ENCODE results near the gene ERVFRD-1.

The ERVFRD-1 gene

DNA sequence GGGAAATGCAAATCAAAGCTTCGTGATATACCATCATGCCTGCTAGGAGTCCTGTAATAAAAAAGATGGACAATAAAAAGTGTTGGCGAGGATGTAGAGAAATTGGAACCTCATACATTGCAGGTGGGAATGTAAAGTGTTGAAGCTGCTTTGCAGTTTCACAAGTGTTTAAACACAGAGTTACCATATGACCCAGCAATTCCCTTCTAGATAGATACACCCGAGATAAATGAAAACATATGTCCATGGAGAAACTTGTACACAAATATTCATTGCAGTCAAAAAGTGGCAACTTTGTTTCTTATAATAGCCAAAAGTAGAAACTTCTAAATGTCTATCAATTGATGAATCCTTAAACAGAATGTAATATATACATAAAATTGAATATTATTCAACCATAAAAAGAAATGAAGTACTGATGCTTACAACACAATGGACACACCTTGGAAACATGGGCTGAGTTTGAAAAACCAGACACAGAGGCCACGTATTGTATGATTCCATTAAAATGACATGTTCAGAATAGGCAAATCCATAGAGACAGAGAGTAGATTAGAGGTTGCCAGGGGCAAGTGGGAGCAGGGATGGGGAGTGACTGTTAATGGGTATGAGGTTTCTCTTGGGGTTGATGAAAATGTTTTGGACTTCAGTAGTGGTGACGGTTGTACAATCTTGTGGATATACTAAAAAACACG, 20.8 kb upstream of the ERVFRD-1 start:
- no peak for DNase-seq (ENCODE audit: low read depth, low spot score)
- POLR2A ChIA-PET = no interaction called here
- TF ChIP-seq, protein P1, sequence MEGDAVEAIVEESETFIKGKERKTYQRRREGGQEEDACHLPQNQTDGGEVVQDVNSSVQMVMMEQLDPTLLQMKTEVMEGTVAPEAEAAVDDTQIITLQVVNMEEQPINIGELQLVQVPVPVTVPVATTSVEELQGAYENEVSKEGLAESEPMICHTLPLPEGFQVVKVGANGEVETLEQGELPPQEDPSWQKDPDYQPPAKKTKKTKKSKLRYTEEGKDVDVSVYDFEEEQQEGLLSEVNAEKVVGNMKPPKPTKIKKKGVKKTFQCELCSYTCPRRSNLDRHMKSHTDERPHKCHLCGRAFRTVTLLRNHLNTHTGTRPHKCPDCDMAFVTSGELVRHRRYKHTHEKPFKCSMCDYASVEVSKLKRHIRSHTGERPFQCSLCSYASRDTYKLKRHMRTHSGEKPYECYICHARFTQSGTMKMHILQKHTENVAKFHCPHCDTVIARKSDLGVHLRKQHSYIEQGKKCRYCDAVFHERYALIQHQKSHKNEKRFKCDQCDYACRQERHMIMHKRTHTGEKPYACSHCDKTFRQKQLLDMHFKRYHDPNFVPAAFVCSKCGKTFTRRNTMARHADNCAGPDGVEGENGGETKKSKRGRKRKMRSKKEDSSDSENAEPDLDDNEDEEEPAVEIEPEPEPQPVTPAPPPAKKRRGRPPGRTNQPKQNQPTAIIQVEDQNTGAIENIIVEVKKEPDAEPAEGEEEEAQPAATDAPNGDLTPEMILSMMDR (IDR thresholded peaks at IDR 0.05; ENCODE audit: insufficient read depth, low read length, missing control alignments) = no peak
- H3K4me3 ChIP-seq (ENCODE audit: low read depth, low read length) = no peak overlapping the region
- CTCF ChIA-PET = interaction anchor here (0.9 to 4.2 kb wide), 4 partner anchors 10 to 364 kb away, joined by 3 to 18 read pairs (median 6); no protein-coding TSS in a partner anchor

DNA sequence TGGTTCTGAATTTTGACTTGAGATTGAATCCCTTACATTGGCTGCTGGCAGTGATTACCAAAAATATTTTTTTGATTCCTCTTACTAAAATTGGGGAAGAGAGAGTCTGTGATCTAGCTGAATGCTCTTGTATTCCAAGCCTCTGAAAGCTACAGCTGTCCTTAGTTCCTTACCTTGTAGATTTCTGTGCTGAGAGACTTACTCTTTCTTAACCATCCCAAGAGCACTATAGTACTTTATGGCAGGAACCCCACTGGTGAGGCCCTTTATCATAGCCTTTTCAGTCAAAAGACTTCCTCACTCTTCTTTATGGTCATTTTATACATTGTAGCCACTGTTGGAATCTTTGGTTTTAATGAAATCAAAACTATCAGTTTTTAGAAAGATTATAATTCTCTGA, 19.1 kb upstream of the ERVFRD-1 start:
- no peak overlapping the region for H3K4me3 ChIP-seq (ENCODE audit: low read depth, low read length)
- DNase-seq (ENCODE audit: low read depth, low spot score) = no peak
- TF ChIP-seq, protein P1 (IDR thresholded peaks at IDR 0.05; ENCODE audit: insufficient read depth, low read length, missing control alignments) = no peak
- CTCF ChIA-PET = interaction anchor here (2.1 kb wide), 1 partner anchor 13 kb away, joined by 9 read pairs; no protein-coding TSS in a partner anchor
- POLR2A ChIA-PET = no interaction called here

DNA sequence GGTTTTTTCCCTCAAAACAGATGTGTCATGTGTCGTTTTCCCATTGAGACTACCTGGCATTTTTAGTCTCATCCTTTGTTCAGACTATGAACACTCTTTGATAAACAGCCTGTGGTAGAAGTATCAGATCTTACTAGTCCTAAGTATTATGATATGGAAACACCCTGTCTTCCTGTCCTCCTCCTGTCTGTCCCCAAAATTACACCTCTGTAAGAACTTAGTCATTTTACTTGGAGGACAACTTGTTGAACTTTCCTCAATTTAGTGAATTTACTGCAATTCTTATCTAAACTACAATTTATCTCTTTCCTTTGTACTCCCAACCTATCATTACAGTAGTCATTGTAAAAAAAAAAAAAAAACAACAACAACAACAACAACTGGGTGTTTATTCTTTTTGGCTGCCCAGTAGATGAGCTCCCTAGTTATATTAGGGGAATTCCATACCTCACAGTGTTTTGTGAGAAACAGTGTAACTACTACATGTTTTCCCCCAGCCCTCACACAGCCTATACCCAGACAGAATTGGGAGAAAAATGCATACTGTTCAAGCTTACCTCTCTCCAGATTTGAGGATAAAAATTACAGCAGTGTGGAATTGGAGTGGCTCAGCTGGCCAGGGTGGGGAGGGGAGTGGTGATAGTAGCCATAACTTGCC, 18.5 kb upstream of the ERVFRD-1 start:
- ChIA-PET POLR2A (no interaction called here), CTCF (interaction anchor here (1.2 to 2.1 kb wide), 3 partner anchors 13 to 366 kb away, joined by 4 to 9 read pairs (median 6); no protein-coding TSS in a partner anchor)
- no peak overlapping the region for H3K4me3 ChIP-seq (ENCODE audit: low read depth, low read length)
- DNase-seq (ENCODE audit: low read depth, low spot score) = no peak
- TF ChIP-seq, protein P1 (IDR thresholded peaks at IDR 0.05; ENCODE audit: insufficient read depth, low read length, missing control alignments) = no peak

DNA sequence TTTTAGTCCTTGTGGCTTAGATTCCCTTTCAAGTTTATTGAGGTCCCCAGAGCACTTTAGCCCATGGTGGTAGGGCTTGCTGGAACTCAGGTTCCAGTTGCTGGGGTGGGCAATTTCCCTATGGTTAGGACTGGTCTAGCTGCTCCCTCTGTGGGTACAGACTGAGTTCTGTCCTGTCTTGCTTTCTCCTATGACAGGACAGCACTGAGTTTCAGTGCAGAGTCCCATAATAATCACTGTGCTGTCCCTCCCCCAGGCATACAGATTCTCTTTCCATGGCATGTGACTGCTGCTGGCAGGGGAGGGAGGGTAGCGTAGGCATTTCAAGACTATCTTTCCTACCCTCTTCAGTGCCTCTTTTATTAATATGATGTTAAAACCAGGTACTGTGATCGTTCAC, 17.1 kb upstream of the ERVFRD-1 start:
- TF ChIP-seq, protein P1 (IDR thresholded peaks at IDR 0.05; ENCODE audit: insufficient read depth, low read length, missing control alignments) = no peak
- no peak overlapping the region for H3K4me3 ChIP-seq (ENCODE audit: low read depth, low read length)
- ChIA-PET POLR2A (no interaction called here), CTCF (interaction anchor here (1.4 to 2.9 kb wide), 2 partner anchors 43 to 367 kb away, joined by 3 to 10 read pairs; no protein-coding TSS in a partner anchor)
- DNase-seq (ENCODE audit: low read depth, low spot score) = no peak

DNA sequence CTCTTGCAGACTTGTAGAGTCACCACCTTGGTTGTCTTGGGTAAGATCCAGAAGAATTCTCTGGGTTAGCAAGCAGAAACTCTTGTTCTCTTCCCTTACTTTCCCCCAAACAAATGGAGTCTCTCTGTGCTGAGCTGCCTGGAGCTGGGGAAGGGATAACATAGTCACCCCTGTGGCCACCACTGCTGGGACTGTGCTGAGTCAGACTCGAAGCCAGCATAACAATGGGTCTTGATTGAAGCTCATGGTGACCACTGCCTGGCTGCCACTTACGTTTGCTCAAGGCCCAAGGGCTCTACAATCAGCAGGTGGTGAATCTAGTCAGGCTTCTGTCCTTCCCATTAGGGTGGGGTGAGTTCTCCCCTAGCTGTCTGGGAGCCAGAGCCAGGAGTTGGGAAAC, 15.4 kb upstream of the ERVFRD-1 start:
- no peak for DNase-seq (ENCODE audit: low read depth, low spot score)
- ChIA-PET CTCF (interaction anchor here (0.9 to 2.9 kb wide), 3 partner anchors 13 to 369 kb away, joined by 3 to 10 read pairs (median 3); no protein-coding TSS in a partner anchor), POLR2A (no interaction called here)
- no peak overlapping the region for H3K4me3 ChIP-seq (ENCODE audit: low read depth, low read length)
- TF ChIP-seq, protein P1 (IDR thresholded peaks at IDR 0.05; ENCODE audit: insufficient read depth, low read length, missing control alignments) = no peak

DNA sequence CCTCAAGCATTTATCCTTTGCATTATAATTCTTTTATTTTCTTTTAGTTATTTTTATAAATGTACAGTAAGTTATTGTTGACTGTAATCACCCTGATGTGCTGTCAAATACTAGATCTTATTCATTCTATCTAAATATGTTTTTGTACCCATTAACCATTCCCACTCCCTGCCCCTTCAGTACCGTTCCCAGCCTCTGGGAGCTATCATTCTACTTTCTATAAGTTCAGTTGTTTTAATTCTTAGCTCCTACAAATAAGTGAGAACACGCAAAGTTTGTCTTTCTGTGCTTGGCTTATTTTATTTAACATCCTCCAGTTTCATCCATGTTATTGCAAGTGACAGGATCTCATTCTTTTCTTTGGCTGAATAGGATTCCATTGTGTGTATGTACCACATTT, 12.5 kb upstream of the ERVFRD-1 start:
- CTCF ChIA-PET = interaction anchor here (1.0 to 1.5 kb wide), 3 partner anchors 19 to 372 kb away, joined by 3 to 13 read pairs (median 6); no protein-coding TSS in a partner anchor
- no peak overlapping the region for H3K4me3 ChIP-seq (ENCODE audit: low read depth, low read length)
- POLR2A ChIA-PET = interaction anchor here (0.6 kb wide), 1 partner anchor 12 kb away, joined by 3 read pairs; no protein-coding TSS in a partner anchor

More for the DNA sequence above, 12.5 kb upstream of the ERVFRD-1 start:
- DNase-seq (ENCODE audit: low read depth, low spot score) = no peak
- TF ChIP-seq, protein P1 (IDR thresholded peaks at IDR 0.05; ENCODE audit: insufficient read depth, low read length, missing control alignments) = no peak

Data from AG04449 (cell line).